SH-SY5Y (cell line): ENCODE measurements around the gene SPSB1.

Source experiments
- GATA2 ChIP-seq: IDR thresholded peaks from 2 replicates; pipeline ENCODE4 v1.6.1; 2011; ENCODE audit warnings: mild to moderate bottlenecking, low read depth, low read length
- GATA3 ChIP-seq: IDR thresholded peaks from 2 replicates; pipeline ENCODE4 v1.6.1; 2011; ENCODE audit warnings: low read depth, mild to moderate bottlenecking, low read length, moderate library complexity

SPSB1 gene

GRCh38 chr1:9343269-9343668 is 50.6 kb downstream of the SPSB1 start:
- TF ChIP-seq GATA2 (no peak), GATA3 (no peak)

GRCh38 chr1:9344426-9345200 is 51.9 kb downstream of the SPSB1 start:
- TF ChIP-seq GATA2 (no peak), GATA3 (no peak)

- TF ChIP-seq GATA3 (no peak), GATA2 (no peak)
These were observed 52.8 kb downstream of the SPSB1 start for GRCh38 chr1:9345471-9345870.

- no peak for TF ChIP-seq GATA3
- TF ChIP-seq GATA2, result peak; percentile 95
These were observed 53.2 kb downstream of the SPSB1 start for GRCh38 chr1:9345922-9346321.

GRCh38 chr1:9346566-9346965 is 53.9 kb downstream of the SPSB1 start:
- TF ChIP-seq GATA3 (no peak), GATA2 (no peak)

GRCh38 chr1:9347095-9347850 is 54.6 kb downstream of the SPSB1 start:
- TF ChIP-seq GATA2 (no peak), GATA3 (no peak)

GRCh38 chr1:9349331-9349851 is 56.7 kb downstream of the SPSB1 start:
- TF ChIP-seq GATA3, result no peak
- TF ChIP-seq GATA2, result no peak

GRCh38 chr1:9350013-9350908 is 57.6 kb downstream of the SPSB1 start:
- TF ChIP-seq GATA3 (no peak), GATA2 (no peak)

GRCh38 chr1:9350960-9351359 is 58.3 kb downstream of the SPSB1 start:
- TF ChIP-seq GATA2, result no peak
- TF ChIP-seq GATA3, result no peak

- TF ChIP-seq GATA2 (no peak), GATA3 (no peak)
These were observed 59.1 kb downstream of the SPSB1 start for GRCh38 chr1:9351654-9352271.

GRCh38 chr1:9352377-9353134 is 59.9 kb downstream of the SPSB1 start:
- TF ChIP-seq GATA2, result no peak
- no peak for TF ChIP-seq GATA3

GRCh38 chr1:9355503-9355902 is 62.8 kb downstream of the SPSB1 start:
- TF ChIP-seq GATA3 (no peak), GATA2 (no peak)

GRCh38 chr1:9356021-9356420 is 63.3 kb downstream of the SPSB1 start:
- TF ChIP-seq GATA2, result no peak
- TF ChIP-seq GATA3, result no peak
